HepG2 (cell line): ENCODE data around the gene AP3B1. TPM values are rescaled to one million over a fixed set of nuclear protein-coding genes. Genes with fewer than 3 reads are reported as not detected.

Experiments
- ATAC-seq: fragments of 200-7000 bp; cut with Tn5 transposase; 3 replicates; pipeline ENCODE4 v1.9.1; 2020; ENCODE audit warnings: mild to moderate bottlenecking, moderate library complexity
- BruUV-seq: library from RNA; stranded (reverse); fragments of 400-500 nt; replicated peaks from 2 replicates; lab custom pipeline; 2021; lab: Mats Ljungman, UMichigan
- CTCF ChIA-PET: fragments of 300-600 bp; formaldehyde crosslinking; extraction: SDS; loops from one replicate; lab custom pipeline; 2021; ENCODE audit warnings: low total read pairs, inconsistent platforms, low intra/inter-chr PET ratio; lab: Yijun Ruan, JAX
- POLR2A ChIA-PET: fragments of 350-600 bp; sonication (Branson Sonifier 250); formaldehyde crosslinking; loops from one replicate; lab custom pipeline; 2020; ENCODE audit warnings: antibody characterized with exemption, inconsistent platforms; lab: Yijun Ruan, JAX
- DNase-seq: peaks from one replicate; pipeline ENCODE4 v3.0.0-alpha.2; 2015; ENCODE audit warnings: low spot score
- FAIRE-seq: peaks from 3 replicates; lab custom pipeline; 2011; peaks lifted over from hg19 to GRCh38; lab: Jason Lieb, UNC
- H2AFZ ChIP-seq: one replicate; pipeline ENCODE4 v1.6.1; 2011; ENCODE audit warnings: low read length, inconsistent platforms
- H3K27ac ChIP-seq: fragments of 300-600 bp; 3 replicates; pipeline ENCODE4 v1.8.0; 2011; ENCODE audit warnings: mixed run types, mild to moderate bottlenecking, mixed read lengths, low read length, inconsistent platforms; ENCODE audit not compliant: insufficient read depth; ENCODE audit errors: extremely low read length
- H3K27me3 ChIP-seq, 2 experiments: fragments of 200-600 bp in 1 of 2; 2 replicates in 1 of 2; 3 replicates in 1 of 2; pipeline versions ENCODE4 v1.6.0 to v1.8.0; 2011; ENCODE audit warnings: low read length in 2 of 2, mild to moderate bottlenecking in 2 of 2, moderate library complexity in 2 of 2, inconsistent platforms in 1 of 2; ENCODE audit not compliant: insufficient read depth in 2 of 2, control insufficient read depth in 1 of 2
- H3K36me3 ChIP-seq, 2 experiments: fragments of 200-600 bp in 1 of 2; replicated peaks in 1 of 2; 2 replicates in 1 of 2; 3 replicates in 1 of 2; pipeline versions ENCODE4 v1.5.1 to v1.8.0; 2011; ENCODE audit warnings: low read length in 2 of 2, inconsistent platforms in 1 of 2; ENCODE audit not compliant: insufficient read depth in 2 of 2, control insufficient read depth in 1 of 2
- H3K4me1 ChIP-seq: 2 replicates; pipeline ENCODE4 v1.5.1; 2012; ENCODE audit warnings: low read length, inconsistent platforms; ENCODE audit not compliant: insufficient read depth
- H3K4me2 ChIP-seq: 2 replicates; pipeline ENCODE4 v1.6.0; 2011; ENCODE audit warnings: low read depth, low read length, inconsistent platforms
- H3K4me3 ChIP-seq, 3 experiments: fragments of 200-600 bp in 1 of 3; sonication (generic), shearing (Covaris generic) in 1 of 3; replicated peaks in 1 of 3; 2 replicates each; pipeline ENCODE4 v1.5.1; 2011 to 2016; ENCODE audit warnings: low read length in 3 of 3, inconsistent platforms in 2 of 3, low read depth in 2 of 3, mild to moderate bottlenecking in 2 of 3, control low read depth in 1 of 3, mixed read lengths in 1 of 3; ENCODE audit not compliant: insufficient read depth in 1 of 3
- H3K79me2 ChIP-seq: one replicate; pipeline ENCODE4 v1.6.1; 2011; ENCODE audit warnings: low read length, inconsistent platforms; ENCODE audit not compliant: insufficient read depth
- H3K9ac ChIP-seq: 2 replicates; pipeline ENCODE4 v1.6.0; 2011; ENCODE audit warnings: mild to moderate bottlenecking, low read depth, low read length, inconsistent platforms; ENCODE audit not compliant: insufficient read depth
- H3K9me3 ChIP-seq: 2 replicates; pipeline ENCODE4 v1.5.1; 2012; ENCODE audit warnings: mild to moderate bottlenecking, low read length
- H4K20me1 ChIP-seq: 2 replicates; pipeline ENCODE4 v1.6.0; 2011; ENCODE audit warnings: inconsistent platforms, mild to moderate bottlenecking, low read length, moderate library complexity; ENCODE audit not compliant: insufficient read depth
- HNRNPUL1 ChIP-seq: fragments of 200-400 bp; formaldehyde crosslinking; IDR thresholded peaks from 2 replicates; pipeline ENCODE4 v1.6.1; 2017; ENCODE audit warnings: low read depth, mild to moderate bottlenecking, low read length, moderate library complexity
- KDM5B ChIP-seq: sonication (generic); formaldehyde crosslinking; IDR thresholded peaks from 2 replicates; pipeline ENCODE4 v1.4.0; 2020; ENCODE audit warnings: missing genetic modification reagents, mild to moderate bottlenecking, borderline replicate concordance
- KIAA2018 ChIP-seq: sonication (generic); formaldehyde crosslinking; IDR thresholded peaks from 2 replicates; pipeline ENCODE4 v1.5.0; 2020; ENCODE audit warnings: mild to moderate bottlenecking, missing genetic modification reagents, borderline replicate concordance
- RARA ChIP-seq: IDR thresholded peaks from 2 replicates; pipeline ENCODE4 v1.6.1; 2016; ENCODE audit warnings: missing genetic modification reagents, missing compliant biosample characterization
- ZNF121 ChIP-seq: sonication (generic); formaldehyde crosslinking; IDR thresholded peaks from 2 replicates; pipeline ENCODE4 v1.5.0; 2020; ENCODE audit warnings: mild to moderate bottlenecking, missing genetic modification reagents
- ZNF770 ChIP-seq: sonication (generic); formaldehyde crosslinking; IDR thresholded peaks from 2 replicates; pipeline ENCODE4 v1.5.0; 2020; ENCODE audit warnings: mild to moderate bottlenecking, missing genetic modification reagents
- in situ Hi-C: cut with HindIII; loops from 2 replicates; pipeline ENCODE4 v1.10.0; 2017; ENCODE audit warnings: low pct_unique_long_range_greater_than_20kb; ENCODE audit not compliant: extremely low pct_ligation_motif_present
- intact Hi-C: fragments of 100-400 bp; cut with micrococcal nuclease; formaldehyde crosslinking; loops from one replicate; pipeline ENCODE4 v1.10.0; 2022; ENCODE audit not compliant: unreplicated experiment
- polyA plus RNA-seq, 8 experiments: library from polyadenylated mRNA; depleted of rRNA in 3 of 8; stranded (reverse) in 7 of 8; unstranded in 1 of 8; fragments of >200 nt; fragmentation: Illumina TruSeq in 4 of 8; extraction: Trizol in 4 of 8; gene quantifications; 2 replicates each; pipeline versions ENCODE4 v1.2.1 to v1.2.3, GENCODE V29; 2011 to 2016; ENCODE audit warnings: low read depth in 4 of 8, missing spikeins in 1 of 8, mixed read lengths in 1 of 8; ENCODE audit not compliant: insufficient read depth in 1 of 8
- total RNA-seq, 5 experiments: library from RNA; depleted of rRNA; stranded (reverse); fragments of >200 nt; fragmentation: Illumina TruSeq; extraction: Trizol; gene quantifications; 2 replicates each; pipeline ENCODE4 v1.2.3, GENCODE V29; 2016; ENCODE audit warnings: low read depth in 1 of 5

AP3B1 gene
- total and polyA plus RNA-seq, 2 of the 13 experiments (the other 11 are each of a cell fraction or from before 2014, with no cell fraction given) = 37.7 to 51.2 TPM

GRCh38 chr5:78277715-78278114 is 16.8 kb downstream of the AP3B1 start (continued):
- no peak for TF ChIP-seq KIAA2018 (CRISPR knock-in tag)
- TF ChIP-seq, all 625 proteins: peak for 0

GRCh38 chr5:78275998-78276543 is 18.4 kb downstream of the AP3B1 start:
- Histone ChIP-seq H3K4me3 (no peak overlapping the region), H3K4me1 (peaks cover 38% of the 10 kb centered on the region), H4K20me1 (no peaks in the 10 kb centered on the region; the same call in 1 of the 2 replicates), H3K79me2 (peaks cover 65% of the 10 kb centered on the region), H3K9me3 (no peaks in the 10 kb centered on the region), H3K4me2 (no peak overlapping the region), H2AFZ (no peak overlapping the region), H3K27me3 (no peaks in the 10 kb centered on the region), H3K36me3 (no peaks in the 10 kb centered on the region; a peak in 2 of 5 replicates), H3K9ac (no peak overlapping the region), H3K27ac (no peak overlapping the region)
- CTCF ChIA-PET = no interaction called here
- BruUV-seq = no TSS peak
- no peak for ATAC-seq
- no peak for FAIRE-seq
- intact Hi-C loops (loop anchor here (2.0 kb wide), 1 partner anchor 13 kb away; no protein-coding TSS in a partner anchor), in situ Hi-C loops (no loop called here)
- TF ChIP-seq RARA (CRISPR knock-in tag) = peak; percentile 67
- TF ChIP-seq HNRNPUL1 = no peak
- peak; percentile 89 for TF ChIP-seq ZNF121 (CRISPR knock-in tag)
- TF ChIP-seq KDM5B (CRISPR knock-in tag) = no peak
- peak; percentile 78 for TF ChIP-seq ZNF770 (CRISPR knock-in tag)
- DNase-seq = no peak
- POLR2A ChIA-PET = no interaction called here
